Common myeloid progenitor, CD34-positive (primary cell): Measurements from ENCODE around the gene DNAJC21.
A peak's percentile ranks its signal among the peaks of the same experiment; 100 is the strongest.

ENCODE experiments used
- CTCF ChIA-PET: fragments of 350-600 bp; sonication (Branson Sonifier 250); formaldehyde crosslinking; loops from one replicate; lab custom pipeline; 2021; ENCODE audit warnings: antibody characterized with exemption; lab: Charles Lee
- POLR2A ChIA-PET: fragments of 350-600 bp; sonication (Branson Sonifier 250); formaldehyde crosslinking; loops from one replicate; lab custom pipeline; 2021; ENCODE audit warnings: antibody characterized with exemption; lab: Charles Lee
- DNase-seq, 3 donors: peaks; one replicate each; pipeline versions ENCODE4 v3.0.0 to v3.0.0-alpha.2; 2013
- H3K27ac ChIP-seq, 2 experiments: 1 replicate in 1 of 2; 2 replicates in 1 of 2; pipeline ENCODE4 v1.7.0; 2013; ENCODE audit warnings: inconsistent platforms in 2 of 2, low read length in 2 of 2, mild to moderate bottlenecking in 2 of 2, low read depth in 1 of 2, moderate library complexity in 1 of 2; ENCODE audit not compliant: severe bottlenecking in 2 of 2, insufficient read depth in 1 of 2, poor library complexity in 1 of 2
- H3K27me3 ChIP-seq, 5 experiments: replicated peaks in 2 of 5; 1 replicate in 3 of 5; 2 replicates in 2 of 5; pipeline versions ENCODE4 v1.6.1 to v1.7.0; 2013; ENCODE audit warnings: low read length in 4 of 5, mild to moderate bottlenecking in 2 of 5, moderate library complexity in 2 of 5, inconsistent platforms in 1 of 5; ENCODE audit not compliant: insufficient read depth in 5 of 5, control insufficient read depth in 4 of 5
- H3K36me3 ChIP-seq, 4 experiments: 1 replicate in 2 of 4; 2 replicates in 2 of 4; pipeline versions ENCODE4 v1.6.1 to v1.7.0; 2013; ENCODE audit warnings: low read length in 3 of 4, control low read depth in 1 of 4, mild to moderate bottlenecking in 1 of 4; ENCODE audit not compliant: control insufficient read depth in 4 of 4, insufficient read depth in 4 of 4
- H3K4me1 ChIP-seq, 4 experiments: 1 replicate in 3 of 4; 2 replicates in 1 of 4; pipeline versions ENCODE4 v1.6.1 to v1.7.1; 2013; ENCODE audit warnings: low read length in 3 of 4, mild to moderate bottlenecking in 3 of 4, control low read depth in 1 of 4, inconsistent platforms in 1 of 4, moderate library complexity in 1 of 4; ENCODE audit not compliant: control insufficient read depth in 4 of 4, insufficient read depth in 4 of 4; ENCODE audit errors: control extremely low read depth in 1 of 4
- H3K4me3 ChIP-seq, 7 experiments: 1 replicate in 4 of 7; 2 replicates in 3 of 7; pipeline versions ENCODE4 v1.5.1 to v1.7.0; 2013; ENCODE audit warnings: mild to moderate bottlenecking in 7 of 7, low read length in 6 of 7, moderate library complexity in 6 of 7, inconsistent platforms in 2 of 7, low read depth in 2 of 7, control low read depth in 1 of 7; ENCODE audit not compliant: insufficient read depth in 4 of 7, control insufficient read depth in 1 of 7; ENCODE audit errors: extremely low read depth in 1 of 7
- H3K9me3 ChIP-seq, 5 experiments: 1 replicate in 4 of 5; 2 replicates in 1 of 5; pipeline versions ENCODE4 v1.6.1 to v1.7.1; 2013; ENCODE audit warnings: low read length in 4 of 5, mild to moderate bottlenecking in 2 of 5, inconsistent platforms in 1 of 5, low read depth in 1 of 5, moderate library complexity in 1 of 5; ENCODE audit not compliant: control insufficient read depth in 4 of 5, insufficient read depth in 2 of 5; ENCODE audit errors: control extremely low read depth in 1 of 5
- WGBS: methylation state at CpG from one replicate; pipeline ENCODE4 v1.1.5; 2013; ENCODE audit not compliant: insufficient coverage; 5-methylcytosine and 5-hydroxymethylcytosine counted together

Gene DNAJC21

GRCh38 chr5:34903260-34903659 is 26.1 kb upstream of the DNAJC21 start:
- ChIA-PET CTCF (interaction anchor here (0.9 to 5.3 kb wide), 8 partner anchors 9 to 431 kb away, joined by 3 to 23 read pairs (median 4); no protein-coding TSS in a partner anchor), POLR2A (no interaction called here)
- Histone ChIP-seq H3K4me3 (no peak overlapping the region), H3K36me3 (peaks cover 0 to 25% (median 7%) of the 10 kb centered on the region in 4 experiments), H3K4me1 (peaks cover 0 to 7% (median 2%) of the 10 kb centered on the region in 4 experiments), H3K27me3 (no peaks in the 10 kb centered on the region), H3K9me3 (no peaks in the 10 kb centered on the region), H3K27ac (no peak overlapping the region)
- WGBS, result no CpG with 5 or more reads among the region's 1 CpG
- DNase-seq, result peak; percentile 21 to 72 (median 64)

GRCh38 chr5:34905564-34905963 is 23.8 kb upstream of the DNAJC21 start:
- H3K9me3 ChIP-seq, result no peaks in the 10 kb centered on the region
- H3K4me3 ChIP-seq, result no peak overlapping the region
- H3K4me1 ChIP-seq, result peaks cover 0 to 7% (median 2%) of the 10 kb centered on the region in 4 experiments
- no CpG with 5 or more reads among the region's 2 CpGs for WGBS
- ChIA-PET CTCF (interaction anchor here (0.7 to 5.3 kb wide), 8 partner anchors 9 to 436 kb away, joined by 3 to 23 read pairs (median 4); partner anchors contain the start of genes BRIX1 and RAD1), POLR2A (no interaction called here)
- H3K27ac ChIP-seq, result no peak overlapping the region
- H3K36me3 ChIP-seq, result peaks cover 0 to 43% (median 18%) of the 10 kb centered on the region in 4 experiments
- peak in 2 of 3 donors; percentile 7 to 15 for DNase-seq
- H3K27me3 ChIP-seq, result no peaks in the 10 kb centered on the region

- POLR2A ChIA-PET, result no interaction called here
- no peak overlapping the region for H3K4me3 ChIP-seq
Observed at GRCh38 chr5:34913072-34913471, 16.3 kb upstream of the DNAJC21 start.

GRCh38 chr5:34914671-34915138 is 14.7 kb upstream of the DNAJC21 start:
- H3K4me1 ChIP-seq, result peaks cover 19 to 36% (median 26%) of the 10 kb centered on the region in 4 experiments

More at GRCh38 chr5:34913072-34913471, 16.3 kb upstream of the DNAJC21 start:
- no peak overlapping the region for H3K27ac ChIP-seq
- no peaks in the 10 kb centered on the region for H3K27me3 ChIP-seq
- H3K36me3 ChIP-seq, result peaks cover 8 to 36% (median 20%) of the 10 kb centered on the region in 4 experiments
- DNase-seq, result no peak
- CTCF ChIA-PET, result interaction anchor here (2.5 kb wide), 1 partner anchor 9 kb away, joined by 9 read pairs; no protein-coding TSS in a partner anchor
- peaks cover 19 to 36% (median 26%) of the 10 kb centered on the region in 4 experiments for H3K4me1 ChIP-seq
- H3K9me3 ChIP-seq, result no peaks in the 10 kb centered on the region
- no CpG with 5 or more reads among the region's 2 CpGs for WGBS

GRCh38 chr5:34915139-34915855 is 14.1 kb upstream of the DNAJC21 start, which contains the start of the genes BRIX1 and RAD1:
TSS of gene BRIX1 (plus strand) at chr5:34915711. CDS start at chr5:34915739, 28 bp downstream.
TSS of gene RAD1 (minus strand) at chr5:34915504. CDS start at chr5:34914892, 612 bp downstream.
- Histone ChIP-seq H3K9me3 (no peaks in the 10 kb centered on the region), H3K4me1 (peaks cover 19 to 36% (median 26%) of the 10 kb centered on the region in 4 experiments), H3K27me3 (no peaks in the 10 kb centered on the region), H3K27ac (peak within 1 kb of the TSS; percentile 80 to 95), H3K4me3 (peak within 1 kb of the TSS; percentile 93 to 100 (median 97)), H3K36me3 (peaks cover 5 to 34% (median 15%) of the 10 kb centered on the region in 4 experiments)
- ChIA-PET POLR2A (interaction anchor here (0.7 to 3.4 kb wide), 2 partner anchors 14 to 19 kb away, joined by 3 to 27 read pairs; partner anchors contain the start of gene DNAJC21), CTCF (interaction anchor here (0.9 to 2.4 kb wide), 5 partner anchors 9 to 17 kb away, joined by 5 to 8 read pairs (median 5); partner anchors contain the start of gene DNAJC21)
- DNase-seq, result peak; percentile 98 to 99 (median 99)
- under 1% methylated on average over 66 of the region's 67 CpGs for WGBS

More at GRCh38 chr5:34914671-34915138, 14.7 kb upstream of the DNAJC21 start:
- CTCF ChIA-PET, result interaction anchor here (1.2 to 1.3 kb wide), 3 partner anchors 9 to 16 kb away, joined by 5 to 6 read pairs (median 5); partner anchors contain the start of gene DNAJC21
- 6% methylated on average over 10 of the region's 20 CpGs for WGBS
- DNase-seq, result peak in 2 of 3 donors; percentile 14 to 29
- no peaks in the 10 kb centered on the region for H3K9me3 ChIP-seq
- peak overlapping the region; percentile 93 to 100 (median 97) for H3K4me3 ChIP-seq
- peak overlapping the region; percentile 80 to 95 for H3K27ac ChIP-seq
- peaks cover 5 to 34% (median 17%) of the 10 kb centered on the region in 4 experiments for H3K36me3 ChIP-seq
- POLR2A ChIA-PET, result interaction anchor here (3.4 kb wide), 1 partner anchor 15 kb away, joined by 27 read pairs; the partner anchor contains the start of gene DNAJC21
- H3K27me3 ChIP-seq, result no peaks in the 10 kb centered on the region

- POLR2A ChIA-PET, result interaction anchor here (0.7 to 3.4 kb wide), 2 partner anchors 14 to 20 kb away, joined by 3 to 27 read pairs; partner anchors contain the start of gene DNAJC21
- Histone ChIP-seq H3K4me1 (peaks cover 19 to 36% (median 26%) of the 10 kb centered on the region in 4 experiments), H3K27ac (peak overlapping the region; percentile 80 to 95), H3K27me3 (no peaks in the 10 kb centered on the region), H3K36me3 (peaks cover 3 to 36% (median 15%) of the 10 kb centered on the region in 4 experiments), H3K4me3 (peak overlapping the region; percentile 93 to 100 (median 97)), H3K9me3 (no peaks in the 10 kb centered on the region)
- CTCF ChIA-PET, result interaction anchor here (0.9 to 2.4 kb wide), 4 partner anchors 8 to 17 kb away, joined by 4 to 8 read pairs (median 6); partner anchors contain the start of gene DNAJC21
- DNase-seq, result no peak
- WGBS, result 0% methylated on average over 11 of the region's 20 CpGs
Observed at GRCh38 chr5:34915856-34916192, 13.5 kb upstream of the DNAJC21 start.
